IPS-18a (cell line): ENCODE data around the gene MMADHC.

Experiments
- H3K27ac ChIP-seq: one replicate; pipeline ENCODE4 v1.5.1; 2013; ENCODE audit warnings: low read length
- H3K27me3 ChIP-seq: one replicate; pipeline ENCODE4 v1.6.1; 2013; ENCODE audit warnings: mild to moderate bottlenecking, low read length; ENCODE audit not compliant: control insufficient read depth, insufficient read depth
- H3K36me3 ChIP-seq: one replicate; pipeline ENCODE4 v1.6.1; 2013; ENCODE audit warnings: low read depth, low read length; ENCODE audit not compliant: control insufficient read depth
- H3K4me1 ChIP-seq: one replicate; pipeline ENCODE4 v1.6.1; 2013; ENCODE audit warnings: low read depth, low read length; ENCODE audit not compliant: control insufficient read depth
- H3K4me3 ChIP-seq: one replicate; pipeline ENCODE4 v1.5.1; 2013; ENCODE audit warnings: low read length
- H3K9ac ChIP-seq: one replicate; pipeline ENCODE4 v1.6.1; 2013; ENCODE audit warnings: mild to moderate bottlenecking, low read length, moderate library complexity
- H3K9me3 ChIP-seq: one replicate; pipeline ENCODE4 v1.6.1; 2013; ENCODE audit warnings: low read depth, low read length; ENCODE audit not compliant: control insufficient read depth

Gene MMADHC

DNA sequence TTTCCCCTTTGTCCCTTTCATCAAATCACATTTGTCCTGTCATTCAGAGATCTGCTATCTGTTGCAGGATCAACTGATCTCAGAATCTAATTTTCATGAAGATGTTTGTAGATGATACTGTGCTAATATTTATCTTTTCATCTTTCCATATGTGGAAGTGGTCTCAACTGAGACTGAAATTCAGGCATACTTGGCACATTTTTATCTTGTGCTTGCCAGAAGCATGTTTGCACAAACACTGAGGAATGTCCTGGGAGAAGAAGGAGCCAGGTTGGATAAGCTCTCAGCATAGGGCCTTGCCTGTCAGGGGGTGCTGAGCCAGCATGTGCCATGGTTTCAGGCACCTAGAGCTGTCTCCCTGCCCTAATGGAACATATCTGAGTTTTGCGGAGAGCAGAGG lies 24.5 kb upstream of the MMADHC start:
- Histone ChIP-seq H3K27ac (no peak overlapping the region), H3K4me3 (no peak overlapping the region), H3K4me1 (no peaks in the 10 kb centered on the region), H3K9ac (no peak overlapping the region), H3K9me3 (no peaks in the 10 kb centered on the region), H3K36me3 (no peaks in the 10 kb centered on the region), H3K27me3 (no peaks in the 10 kb centered on the region)

DNA sequence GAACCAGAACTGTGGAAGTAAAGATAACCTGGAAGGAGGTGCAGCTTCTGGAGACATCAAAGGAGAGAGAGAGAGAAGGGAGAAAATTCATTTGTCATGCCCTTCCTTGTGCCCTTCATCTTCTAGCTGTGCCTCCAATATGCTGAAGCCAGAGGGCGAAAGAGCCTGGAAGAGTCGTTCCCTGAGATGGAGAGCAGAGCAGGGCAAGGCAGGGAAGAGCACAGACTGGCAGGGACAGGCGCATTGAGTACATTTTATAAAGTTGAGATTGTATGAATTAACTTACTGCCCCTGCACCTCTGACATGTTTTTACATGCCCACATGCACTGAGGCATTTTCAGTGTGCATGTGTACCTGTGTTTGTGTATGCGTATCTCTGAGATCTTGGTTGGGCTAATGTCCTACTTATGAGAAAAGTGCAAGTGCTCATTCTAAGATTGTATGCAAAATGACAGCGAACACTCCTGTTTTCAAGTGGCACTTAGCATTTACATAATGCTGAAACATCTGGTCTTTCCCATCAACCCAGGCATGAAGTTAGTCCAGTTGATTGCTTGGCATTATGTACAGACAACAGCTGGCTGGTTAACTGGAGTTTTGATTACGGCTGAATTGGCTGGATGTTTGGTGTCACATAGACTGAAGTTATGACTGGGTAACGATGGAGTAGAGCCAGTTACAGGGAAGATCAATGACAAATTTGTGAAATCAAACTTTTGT lies 23.7 kb upstream of the MMADHC start:
- Histone ChIP-seq H3K36me3 (no peaks in the 10 kb centered on the region), H3K27me3 (no peaks in the 10 kb centered on the region), H3K4me3 (no peak overlapping the region), H3K9ac (no peak overlapping the region), H3K27ac (no peak overlapping the region), H3K9me3 (no peaks in the 10 kb centered on the region), H3K4me1 (no peaks in the 10 kb centered on the region)

DNA sequence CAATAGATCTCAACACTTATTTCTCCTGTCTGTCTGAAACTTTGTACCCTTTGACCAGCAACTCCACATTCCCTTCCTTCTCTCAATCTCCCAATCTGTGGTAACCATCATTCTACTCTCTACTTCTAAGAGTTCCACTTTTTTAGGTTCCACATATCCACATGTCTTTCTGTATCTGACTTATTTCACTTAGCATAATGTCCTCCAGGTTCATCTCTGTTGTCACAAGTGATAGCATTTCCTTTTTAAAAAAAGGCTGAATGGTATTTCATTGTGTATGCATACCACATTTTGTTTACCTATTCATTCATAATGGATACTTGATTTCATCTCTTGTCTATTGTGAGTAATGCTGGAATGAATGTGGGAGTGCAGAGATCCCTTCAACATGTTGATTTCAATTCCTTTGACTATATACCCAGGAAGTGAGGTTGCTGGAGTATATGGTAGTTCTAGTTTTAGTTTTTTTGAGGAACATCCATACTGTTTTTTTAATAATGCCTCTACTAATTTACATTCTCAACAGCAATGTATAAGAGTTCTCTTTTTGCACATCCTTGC lies 18.8 kb upstream of the MMADHC start:
- no peak overlapping the region for H3K9ac ChIP-seq
- no peaks in the 10 kb centered on the region for H3K4me1 ChIP-seq
- H3K27me3 ChIP-seq, result no peaks in the 10 kb centered on the region
- no peaks in the 10 kb centered on the region for H3K36me3 ChIP-seq
- H3K4me3 ChIP-seq, result no peak overlapping the region
- H3K27ac ChIP-seq, result no peak overlapping the region
- no peaks in the 10 kb centered on the region for H3K9me3 ChIP-seq

DNA sequence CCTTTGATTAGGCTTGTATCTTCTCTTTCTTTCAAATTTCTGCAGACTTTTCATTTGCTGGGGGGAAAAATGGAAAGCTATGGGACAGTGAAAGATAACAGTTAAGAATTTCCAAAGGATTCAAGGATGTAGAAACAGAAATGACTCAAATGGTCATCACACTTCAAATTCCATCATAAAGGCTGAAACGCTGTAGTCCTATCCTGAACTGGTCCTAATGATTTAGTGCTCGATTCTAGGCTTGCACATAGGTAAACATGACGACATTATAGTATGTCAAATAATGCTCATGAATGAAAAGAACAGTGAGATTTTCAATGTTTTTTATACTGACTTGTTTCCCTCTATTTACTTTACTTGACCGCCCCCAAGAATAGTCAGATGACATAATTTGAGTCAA lies 15.7 kb upstream of the MMADHC start:
- H3K4me1 ChIP-seq, result no peaks in the 10 kb centered on the region
- no peaks in the 10 kb centered on the region for H3K36me3 ChIP-seq
- H3K27ac ChIP-seq, result no peak overlapping the region
- H3K9me3 ChIP-seq, result no peaks in the 10 kb centered on the region
- H3K9ac ChIP-seq, result no peak overlapping the region
- H3K4me3 ChIP-seq, result no peak overlapping the region
- H3K27me3 ChIP-seq, result no peaks in the 10 kb centered on the region

DNA sequence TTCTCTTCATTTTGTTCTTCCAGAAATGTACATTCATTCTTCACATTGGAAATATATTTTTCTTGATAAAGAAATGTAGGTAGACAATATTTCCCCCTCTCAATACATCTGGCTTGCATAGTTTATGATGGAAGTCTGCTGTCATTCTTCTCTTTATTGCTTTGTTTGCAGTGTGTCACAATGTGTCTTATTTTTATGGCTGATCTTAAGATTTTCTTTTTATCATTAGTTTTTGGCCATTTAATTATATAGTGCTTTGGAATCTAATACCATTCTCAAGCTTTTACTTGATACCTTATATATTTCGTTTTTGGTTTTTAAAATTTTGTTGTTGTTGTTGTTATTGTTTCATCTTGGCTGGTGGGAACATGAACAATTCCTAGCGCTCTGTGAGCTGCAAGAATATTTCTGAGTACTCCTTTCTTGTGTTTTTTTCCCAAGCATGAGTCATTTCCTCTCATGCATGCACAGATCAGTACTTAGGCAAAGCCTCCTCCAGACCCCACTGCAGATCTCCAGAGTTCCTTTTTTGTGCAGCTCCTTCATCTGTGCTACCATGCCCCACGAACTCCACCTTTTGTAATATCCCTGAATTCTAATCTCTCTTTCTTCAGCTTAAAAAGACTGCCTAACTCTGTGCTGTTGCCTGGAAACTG lies 13.7 kb upstream of the MMADHC start:
- H3K4me3 ChIP-seq, result no peak overlapping the region
- no peak overlapping the region for H3K9ac ChIP-seq
- no peak overlapping the region for H3K27ac ChIP-seq

DNA sequence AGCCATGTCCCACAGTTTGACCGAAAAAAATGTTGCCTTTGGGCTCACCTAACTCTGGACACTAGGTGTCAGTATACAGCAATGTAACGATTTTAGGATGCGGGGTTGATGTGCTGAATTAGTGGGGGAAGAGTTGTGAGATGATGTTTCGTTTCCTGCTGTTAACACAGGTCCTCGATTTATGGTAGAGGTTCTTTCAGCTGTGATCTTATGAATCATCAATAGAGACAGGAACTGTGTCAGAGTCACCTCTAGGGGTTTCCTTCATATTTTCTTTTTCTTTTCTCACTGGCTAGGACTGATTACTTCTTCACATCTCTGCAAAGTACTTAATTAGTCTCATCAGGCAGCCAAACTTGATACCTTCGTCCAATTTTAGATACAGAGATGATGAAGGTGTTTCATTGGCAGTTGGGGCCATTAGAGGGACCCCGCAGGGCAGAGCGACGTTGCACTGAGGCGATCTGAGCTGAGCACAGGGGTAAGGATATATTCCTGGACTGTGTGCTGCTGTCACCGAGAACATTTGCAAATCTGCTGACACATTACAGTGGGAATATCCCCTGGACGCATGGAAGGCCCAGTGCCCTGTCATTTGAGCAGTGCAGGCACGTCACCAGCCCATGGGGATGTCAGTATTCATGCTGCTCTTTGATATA lies 10.2 kb upstream of the MMADHC start:
- no peak overlapping the region for H3K9ac ChIP-seq
- H3K27ac ChIP-seq, result no peak overlapping the region
- H3K27me3 ChIP-seq, result no peaks in the 10 kb centered on the region
- no peak overlapping the region for H3K4me3 ChIP-seq
- peaks cover 8% of the 10 kb centered on the region for H3K4me1 ChIP-seq
- H3K9me3 ChIP-seq, result no peaks in the 10 kb centered on the region
- no peaks in the 10 kb centered on the region for H3K36me3 ChIP-seq

More for the DNA sequence above, 13.7 kb upstream of the MMADHC start:
- Histone ChIP-seq H3K4me1 (peaks cover 3% of the 10 kb centered on the region), H3K27me3 (no peaks in the 10 kb centered on the region), H3K9me3 (no peaks in the 10 kb centered on the region), H3K36me3 (no peaks in the 10 kb centered on the region)

DNA sequence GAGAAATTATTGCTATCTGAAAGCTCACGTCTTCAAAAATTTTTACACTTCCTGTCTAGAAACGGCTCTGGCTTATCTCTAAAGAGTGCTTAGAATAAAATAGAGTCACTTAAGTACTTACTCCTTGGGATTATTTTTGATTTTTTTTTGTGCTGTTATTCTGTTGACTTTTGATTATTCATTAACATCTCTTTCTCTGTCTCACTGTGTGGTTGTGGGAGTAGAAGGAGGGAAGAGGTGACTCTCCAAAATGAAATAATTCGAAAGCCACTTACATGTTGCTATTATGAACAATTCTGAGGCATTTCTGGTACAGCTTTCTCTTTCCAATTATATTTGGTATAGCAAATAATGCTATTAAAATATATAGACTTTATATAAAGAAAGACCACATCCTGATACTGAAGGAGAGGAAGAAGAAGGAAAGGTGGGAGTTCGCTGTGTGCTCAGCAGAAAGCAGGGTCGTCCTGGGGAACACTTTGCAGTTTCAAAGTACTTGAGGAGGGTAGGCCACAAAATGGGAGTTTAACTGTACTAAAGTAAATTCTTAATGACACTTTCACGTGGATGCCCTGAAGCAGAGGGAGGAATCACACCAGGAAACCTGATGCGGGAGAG lies 9.6 kb upstream of the MMADHC start:
- no peaks in the 10 kb centered on the region for H3K27me3 ChIP-seq

DNA sequence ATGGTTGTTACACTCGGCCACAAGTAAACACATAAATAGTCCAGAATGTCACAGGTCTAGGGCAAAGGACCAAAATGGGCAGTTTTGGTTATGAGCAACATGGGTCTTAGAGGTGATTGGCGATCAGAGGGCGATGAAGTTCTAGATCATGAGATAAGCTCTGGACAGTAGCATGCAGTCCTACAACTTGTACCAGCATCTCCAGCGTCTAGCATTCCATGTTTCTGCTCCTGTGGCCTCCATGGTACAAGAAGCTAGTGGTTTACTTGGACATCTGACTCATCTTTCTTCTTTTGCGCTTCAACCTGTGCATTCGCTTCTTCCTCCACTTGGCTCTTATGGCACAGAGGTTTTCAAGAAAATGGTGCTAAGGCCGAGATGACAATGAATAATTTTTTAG lies 8.9 kb upstream of the MMADHC start:
- H3K9ac ChIP-seq, result no peak overlapping the region
- H3K9me3 ChIP-seq, result no peaks in the 10 kb centered on the region
- H3K36me3 ChIP-seq, result no peaks in the 10 kb centered on the region
- H3K27me3 ChIP-seq, result no peaks in the 10 kb centered on the region
- peaks cover 8% of the 10 kb centered on the region for H3K4me1 ChIP-seq
- no peak overlapping the region for H3K27ac ChIP-seq
- H3K4me3 ChIP-seq, result no peak overlapping the region

More for the DNA sequence above, 9.6 kb upstream of the MMADHC start:
- Histone ChIP-seq H3K9me3 (no peaks in the 10 kb centered on the region), H3K27ac (no peak overlapping the region), H3K4me3 (no peak overlapping the region), H3K4me1 (peaks cover 8% of the 10 kb centered on the region), H3K9ac (no peak overlapping the region), H3K36me3 (no peaks in the 10 kb centered on the region)

DNA sequence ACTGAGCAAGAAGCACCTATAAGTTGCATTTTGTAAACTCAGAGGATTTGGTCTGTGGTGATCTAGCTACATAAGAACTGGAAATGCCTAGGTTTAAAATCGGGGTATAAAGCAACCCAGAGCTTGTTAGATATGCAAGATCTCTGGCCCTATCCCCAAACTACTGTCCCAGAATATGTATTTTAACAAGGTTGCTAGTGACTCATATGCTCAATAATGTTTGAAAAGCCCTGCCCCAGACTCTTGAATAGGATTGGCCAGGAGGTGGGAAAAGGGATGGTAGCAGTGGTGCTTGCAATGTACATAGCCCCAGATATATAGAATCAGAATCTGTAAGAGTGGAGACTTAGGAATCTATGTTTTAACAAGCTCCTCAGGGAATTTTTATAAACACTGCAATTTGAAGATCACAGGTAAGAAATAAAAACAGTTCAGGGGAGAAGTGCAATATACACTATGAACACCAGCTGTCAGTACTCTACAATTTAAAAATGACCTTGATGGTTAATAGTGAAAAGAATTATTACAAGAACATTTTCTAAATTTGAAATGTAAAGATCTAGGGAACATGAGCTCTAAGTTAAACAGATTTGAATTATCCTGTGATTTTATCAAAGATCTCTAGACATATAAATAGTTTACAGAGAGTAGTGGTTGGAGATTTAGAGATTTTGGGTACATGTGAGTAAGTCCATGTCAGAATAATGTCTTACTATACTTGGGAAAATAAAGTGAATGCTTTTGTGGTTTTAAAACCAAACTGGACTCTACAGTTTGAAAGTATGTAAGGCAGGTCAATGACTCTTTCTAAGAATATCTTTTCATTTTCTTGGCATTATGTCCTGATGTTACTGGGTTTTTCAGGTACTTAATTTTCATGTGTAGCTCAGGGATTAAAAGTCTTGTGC lies 7.7 kb upstream of the MMADHC start:
- no peaks in the 10 kb centered on the region for H3K36me3 ChIP-seq
- no peaks in the 10 kb centered on the region for H3K9me3 ChIP-seq
- peaks cover 8% of the 10 kb centered on the region for H3K4me1 ChIP-seq
- no peak overlapping the region for H3K9ac ChIP-seq
- H3K27me3 ChIP-seq, result no peaks in the 10 kb centered on the region
- no peak overlapping the region for H3K4me3 ChIP-seq
- no peak overlapping the region for H3K27ac ChIP-seq

DNA sequence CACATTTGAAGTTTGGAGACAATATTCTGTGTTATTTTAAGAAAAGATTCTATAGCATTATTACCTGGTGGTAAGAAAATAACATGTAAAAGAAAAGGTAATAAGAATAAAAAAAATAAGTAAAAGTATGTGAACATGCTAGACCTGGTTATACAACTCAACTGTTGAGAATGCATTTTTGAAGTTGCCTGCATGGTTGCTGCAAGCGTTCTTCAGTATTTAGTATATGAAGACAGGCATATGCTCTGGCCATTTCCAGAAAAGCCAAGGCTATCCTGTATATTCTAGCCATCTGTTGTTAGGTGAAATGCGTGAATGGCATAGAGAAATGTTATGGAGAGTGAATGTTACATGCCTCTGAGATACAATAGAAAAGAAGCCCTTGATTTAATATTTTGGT lies 6.8 kb upstream of the MMADHC start:
- Histone ChIP-seq H3K4me1 (peaks cover 8% of the 10 kb centered on the region), H3K9ac (no peak overlapping the region), H3K27me3 (no peaks in the 10 kb centered on the region), H3K9me3 (no peaks in the 10 kb centered on the region), H3K27ac (no peak overlapping the region), H3K4me3 (no peak overlapping the region), H3K36me3 (no peaks in the 10 kb centered on the region)
